GM19455 (cell line): Measurements from ENCODE around the gene ADAD2.

Experiments used
- ATAC-seq: cut with Tn5 transposase; IDR thresholded peaks from one replicate; pipeline ENCODE4 v1.9.1; 2021; ENCODE audit not compliant: unreplicated experiment

ADAD2 gene

DNA sequence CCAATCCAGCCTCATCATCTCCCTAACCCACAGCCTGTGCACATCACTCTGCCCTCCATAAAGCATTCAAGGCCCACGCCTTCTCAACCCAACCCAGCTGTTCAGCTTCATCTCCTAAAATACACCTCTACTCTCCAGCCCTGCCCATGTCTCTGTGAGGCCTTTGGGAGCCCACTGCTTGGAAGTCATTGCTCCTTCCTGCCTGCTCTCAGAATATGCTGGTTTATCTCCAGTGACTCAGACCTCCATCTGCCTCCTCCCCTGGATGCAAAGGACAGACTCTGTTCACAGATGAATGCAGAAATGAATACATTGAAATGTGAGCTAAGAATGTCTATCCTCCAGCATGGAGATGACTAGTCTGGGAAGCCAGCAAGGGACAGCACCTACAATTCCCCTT is 29.9 kb downstream of the ADAD2 start:
- ATAC-seq, result no peak

DNA sequence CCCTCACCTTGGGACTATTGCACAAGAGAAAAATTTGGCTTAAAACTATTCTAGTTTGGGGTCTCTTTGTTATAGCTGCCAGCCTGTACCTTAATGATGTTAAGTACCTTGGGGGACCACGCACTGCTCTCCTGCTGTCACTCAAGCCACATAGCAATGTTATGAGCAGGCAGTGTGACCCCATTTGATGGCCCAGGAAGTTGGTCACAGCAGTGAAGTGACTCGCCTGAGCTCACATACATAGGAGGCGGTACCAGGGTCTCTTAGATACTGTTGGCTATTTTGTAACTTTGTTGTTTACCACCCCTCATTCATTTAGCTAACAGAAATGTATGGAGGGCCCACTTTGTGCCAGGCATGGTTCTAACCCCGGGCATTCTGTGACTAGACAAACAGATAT is 32.5 kb downstream of the ADAD2 start:
- ATAC-seq, result no peak

DNA sequence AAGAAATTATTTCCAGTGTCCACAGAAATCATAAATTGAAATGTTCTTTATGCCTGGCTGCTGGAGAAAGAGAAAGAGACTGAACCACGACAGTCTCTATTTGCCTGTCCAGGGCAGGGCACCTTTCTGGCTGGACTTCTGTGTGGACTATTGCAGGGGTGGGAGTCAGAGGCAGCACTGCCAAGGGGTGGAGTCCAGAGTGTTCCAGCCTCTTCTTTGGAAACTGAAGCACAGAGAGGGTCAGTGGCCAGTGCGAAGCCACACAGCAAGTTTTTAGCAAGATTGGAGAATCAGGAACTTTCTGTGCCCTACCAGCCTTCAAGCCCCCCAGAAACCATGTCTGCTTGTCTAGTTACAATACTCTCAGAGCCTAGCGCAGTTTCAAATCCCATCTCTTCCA is 33.6 kb downstream of the ADAD2 start:
- ATAC-seq, result no peak

DNA sequence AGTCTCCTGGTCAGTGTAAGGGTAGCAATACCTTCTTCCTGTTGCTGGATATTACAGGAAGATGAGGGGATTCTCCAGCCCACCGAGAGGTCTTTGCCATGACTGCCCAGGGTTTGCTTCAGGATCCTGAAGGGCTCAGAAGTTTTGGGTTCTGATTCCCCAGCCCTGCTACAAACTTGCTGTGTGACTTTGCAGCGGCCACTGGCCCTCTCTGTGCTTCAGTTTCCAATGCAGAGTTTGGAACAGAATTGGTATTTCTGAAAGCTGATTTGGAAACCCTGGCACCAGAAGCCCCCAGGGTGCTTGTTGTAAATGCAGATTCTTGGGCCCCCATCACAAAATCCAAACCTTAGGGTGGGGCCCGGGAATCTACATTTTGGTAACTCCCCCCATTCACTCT is 34.2 kb downstream of the ADAD2 start:
- ATAC-seq, result no peak

DNA sequence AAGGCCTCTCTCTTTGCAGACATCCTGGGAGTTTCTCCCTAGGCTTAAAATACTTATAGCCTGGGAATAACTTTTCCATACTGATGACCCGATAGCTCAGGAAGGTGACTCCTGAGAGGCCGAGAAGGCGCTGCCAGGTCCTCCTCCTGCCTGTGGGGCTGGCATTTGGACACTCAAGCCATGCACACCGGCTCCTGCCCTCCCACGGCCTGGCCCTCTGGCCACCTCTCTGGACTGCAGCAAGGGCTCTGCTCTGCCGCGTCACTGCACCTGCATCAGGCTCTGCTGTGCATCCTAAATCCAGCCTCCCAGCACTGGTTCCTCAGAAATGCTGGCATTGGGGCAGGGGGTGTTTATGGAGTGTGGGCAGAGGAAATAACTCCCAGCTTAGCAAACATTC is 34.6 kb downstream of the ADAD2 start:
- ATAC-seq, result no peak

DNA sequence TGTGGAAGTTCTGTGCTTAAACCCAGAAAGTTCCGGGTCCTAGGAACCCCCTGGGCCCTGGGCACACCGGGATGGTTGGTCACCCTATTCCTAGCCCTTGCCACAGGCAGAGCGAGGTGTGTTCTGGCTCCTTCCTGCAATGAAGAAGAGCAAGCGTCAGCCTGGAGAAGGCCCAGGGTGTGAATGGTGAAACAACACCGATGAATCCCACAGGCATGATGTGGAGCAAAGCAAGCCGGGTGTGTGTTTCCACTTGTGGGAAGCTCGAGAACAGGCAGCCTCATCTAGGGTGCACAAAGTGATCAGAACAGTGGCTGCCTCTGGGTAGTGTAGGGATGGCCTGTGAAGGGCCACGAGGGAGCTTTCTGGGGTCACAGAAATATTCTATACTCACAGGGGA is 35.1 kb downstream of the ADAD2 start:
- no peak for ATAC-seq

DNA sequence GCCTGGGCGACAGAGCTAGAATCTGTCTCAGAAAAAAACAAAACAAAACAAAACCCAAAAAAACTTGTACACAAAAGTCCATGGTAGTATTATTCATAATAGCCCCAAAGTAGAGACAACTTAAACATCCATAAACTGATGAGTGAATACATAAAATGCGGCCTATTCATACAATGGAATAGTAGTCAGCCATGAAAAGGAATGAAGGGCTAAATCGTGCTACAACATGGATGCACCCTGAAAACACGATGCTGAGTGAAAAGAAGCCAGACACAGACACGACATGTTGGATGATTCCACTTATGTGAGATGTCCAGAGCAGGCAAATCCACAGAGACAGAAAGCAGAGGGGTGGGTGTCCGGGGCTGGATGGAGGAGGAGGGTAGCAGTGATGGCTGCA is 36.6 kb downstream of the ADAD2 start:
- ATAC-seq, result no peak

DNA sequence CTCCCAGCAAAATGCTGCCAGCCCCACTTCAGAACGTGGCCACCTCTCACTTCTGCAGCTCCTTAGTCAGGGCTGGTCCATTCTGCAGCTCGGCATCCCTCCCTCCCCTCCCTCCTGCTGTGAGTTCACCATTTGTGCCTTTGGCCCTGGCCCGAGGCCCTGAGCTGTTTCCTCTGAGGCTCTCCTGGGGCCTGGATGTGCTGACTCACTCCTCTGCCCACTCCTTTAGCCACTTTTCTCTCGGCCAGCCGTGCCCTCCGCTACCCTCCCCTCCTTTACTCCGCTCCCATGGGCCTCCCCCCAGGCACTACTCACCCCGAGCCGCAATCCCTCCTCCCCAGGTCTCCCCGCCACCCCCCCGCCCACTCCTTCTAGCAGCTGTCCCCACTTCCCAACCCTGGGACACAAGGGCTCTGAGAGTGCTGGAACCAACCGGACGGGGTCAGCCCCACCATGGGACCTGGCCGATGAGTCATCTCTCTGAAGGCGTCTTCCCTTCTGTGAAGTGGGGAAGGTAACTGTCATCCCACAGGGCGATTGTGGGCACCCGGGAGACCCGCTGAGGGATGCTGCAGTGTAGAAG is 37.4 kb downstream of the ADAD2 start:
- no peak for ATAC-seq

DNA sequence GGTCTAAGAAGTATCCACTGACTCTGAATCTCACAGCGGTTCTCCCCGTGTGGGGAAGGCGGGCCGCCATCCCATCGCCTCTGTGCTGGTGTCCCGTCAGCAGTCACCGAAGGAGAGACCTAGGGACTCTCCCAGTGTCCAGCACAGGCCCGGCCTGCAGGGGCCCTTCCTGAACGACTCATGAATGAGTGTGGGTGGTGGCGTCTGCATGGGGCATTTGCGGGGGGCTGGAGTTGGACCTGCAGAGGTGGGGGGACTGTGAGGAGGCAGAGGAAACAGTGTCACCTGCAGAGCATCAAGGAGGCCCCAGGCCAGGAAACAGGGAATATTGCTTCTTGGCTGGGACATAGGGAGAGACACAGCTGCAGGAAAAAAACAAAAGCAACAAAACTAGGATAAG is 38.5 kb downstream of the ADAD2 start:
- ATAC-seq, result no peak

DNA sequence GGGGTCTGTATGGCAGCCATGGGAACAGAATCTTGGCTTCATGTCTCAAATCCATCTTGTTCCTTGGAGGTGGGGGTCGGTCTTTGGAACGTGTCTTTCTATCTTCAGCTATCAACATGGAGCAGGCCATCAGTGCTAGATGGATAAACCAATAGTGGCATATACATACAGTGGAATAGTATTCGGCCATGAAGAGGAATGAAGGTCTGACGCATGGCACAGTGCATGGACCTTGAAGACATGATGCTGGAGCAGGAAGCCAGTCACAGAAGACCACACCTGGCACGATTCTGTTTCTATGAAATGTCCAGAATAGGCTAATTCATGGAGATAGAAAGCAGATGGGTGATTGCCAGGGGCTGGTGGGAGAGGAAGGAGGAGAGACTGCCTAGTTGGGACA is 41.1 kb downstream of the ADAD2 start:
- ATAC-seq, result no peak

DNA sequence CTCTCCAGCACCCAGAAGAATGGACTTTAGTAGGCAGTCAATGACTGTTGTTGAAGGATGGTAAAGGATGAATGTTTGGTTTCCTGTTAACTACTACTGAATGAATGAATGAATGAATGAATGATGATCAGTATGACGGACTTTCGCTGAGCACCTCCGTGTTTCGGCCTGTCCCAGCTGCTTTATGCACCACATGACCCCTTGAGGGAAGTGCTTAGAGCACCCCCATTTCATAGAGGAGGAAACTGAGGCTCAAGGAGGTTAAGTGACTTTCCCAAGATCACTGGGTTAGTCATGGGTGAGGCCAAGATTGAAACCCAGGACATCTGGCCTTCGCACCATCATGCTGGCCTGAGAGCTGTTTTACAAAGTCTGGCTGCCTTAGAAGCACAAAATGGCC is 42.0 kb downstream of the ADAD2 start:
- ATAC-seq, result no peak

DNA sequence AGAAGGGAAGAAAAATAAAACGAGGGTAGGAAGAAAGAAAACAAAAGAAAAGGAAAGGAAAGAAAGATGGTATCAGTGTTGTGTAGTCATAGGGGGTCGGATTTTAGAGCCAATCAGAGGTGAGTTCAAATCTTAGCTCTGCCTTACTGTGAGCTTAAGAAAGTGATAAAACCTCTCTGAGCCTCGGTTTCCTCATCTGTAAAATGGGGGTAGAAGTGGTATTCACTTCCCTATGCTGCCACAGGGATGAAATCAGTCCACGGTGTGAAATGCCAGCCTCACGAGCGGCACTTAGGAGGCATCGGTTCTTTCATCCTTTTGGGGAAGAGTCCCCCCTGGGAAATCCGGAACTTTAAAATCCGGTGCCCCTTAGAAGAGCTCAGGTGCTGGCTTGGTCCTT is 42.8 kb downstream of the ADAD2 start:
- ATAC-seq, result no peak

DNA sequence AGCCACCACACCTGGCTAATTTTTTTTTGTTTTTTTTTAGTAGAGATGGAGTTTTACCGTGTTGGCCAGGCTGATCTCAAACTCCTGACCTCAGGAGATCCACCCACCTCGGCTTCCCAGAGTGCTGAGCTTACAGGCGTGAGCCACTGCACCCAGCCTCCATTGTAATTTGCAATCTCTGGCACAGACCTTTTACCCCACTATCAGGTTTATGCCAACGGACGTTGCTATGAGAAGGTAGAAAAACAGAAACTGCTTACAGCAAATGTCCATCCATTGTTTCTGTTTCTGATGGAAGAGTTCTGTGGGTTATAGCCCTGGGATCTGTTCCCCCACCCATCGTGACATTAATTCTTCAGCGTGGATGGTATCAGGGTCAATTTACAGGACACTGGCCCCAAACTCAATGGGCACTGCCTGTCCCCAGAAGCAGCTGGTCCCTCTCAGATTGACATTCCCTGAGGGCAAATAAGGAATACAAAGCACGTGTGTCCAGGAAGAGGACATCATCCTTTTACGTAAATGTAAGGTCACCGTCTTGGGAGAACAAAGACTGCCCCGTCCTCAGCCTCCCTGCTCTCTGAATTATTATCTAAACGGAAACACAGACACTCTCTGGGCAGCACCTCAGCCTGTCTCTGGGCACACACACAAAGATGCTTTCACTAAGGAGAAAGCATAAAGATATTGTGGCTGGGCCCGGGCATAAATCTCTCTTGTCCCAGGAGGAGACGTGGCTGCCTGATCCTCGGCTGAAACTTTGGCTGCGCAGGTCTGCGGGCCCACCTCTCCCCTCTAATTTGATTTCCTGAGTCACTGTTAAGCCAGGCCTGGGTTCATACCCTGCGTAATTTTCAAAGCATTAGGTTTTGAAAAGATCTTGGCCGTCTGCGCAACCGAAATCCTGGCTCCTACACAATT is 43.6 kb downstream of the ADAD2 start:
- no peak for ATAC-seq

DNA sequence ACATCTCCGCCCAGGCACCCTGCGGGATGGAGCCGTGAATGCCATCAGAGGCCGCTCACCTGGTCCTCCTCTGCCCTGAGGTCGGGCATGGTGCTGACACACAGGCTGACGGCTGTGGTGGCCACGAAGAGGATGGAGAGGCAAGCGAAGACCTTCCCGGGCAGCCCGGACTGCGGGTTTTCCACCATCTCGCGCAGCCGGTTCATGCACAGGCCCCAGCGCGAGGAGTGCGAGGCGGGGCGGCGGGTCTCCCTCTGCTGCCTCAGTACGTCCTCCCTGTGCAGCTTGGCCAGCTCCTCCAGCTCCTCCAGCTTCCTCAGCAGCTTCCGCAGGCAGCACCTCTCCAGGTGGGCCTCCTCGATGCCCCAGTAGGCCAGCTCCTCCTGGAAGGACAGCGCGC is 45.7 kb downstream of the ADAD2 start:
- no peak for ATAC-seq

DNA sequence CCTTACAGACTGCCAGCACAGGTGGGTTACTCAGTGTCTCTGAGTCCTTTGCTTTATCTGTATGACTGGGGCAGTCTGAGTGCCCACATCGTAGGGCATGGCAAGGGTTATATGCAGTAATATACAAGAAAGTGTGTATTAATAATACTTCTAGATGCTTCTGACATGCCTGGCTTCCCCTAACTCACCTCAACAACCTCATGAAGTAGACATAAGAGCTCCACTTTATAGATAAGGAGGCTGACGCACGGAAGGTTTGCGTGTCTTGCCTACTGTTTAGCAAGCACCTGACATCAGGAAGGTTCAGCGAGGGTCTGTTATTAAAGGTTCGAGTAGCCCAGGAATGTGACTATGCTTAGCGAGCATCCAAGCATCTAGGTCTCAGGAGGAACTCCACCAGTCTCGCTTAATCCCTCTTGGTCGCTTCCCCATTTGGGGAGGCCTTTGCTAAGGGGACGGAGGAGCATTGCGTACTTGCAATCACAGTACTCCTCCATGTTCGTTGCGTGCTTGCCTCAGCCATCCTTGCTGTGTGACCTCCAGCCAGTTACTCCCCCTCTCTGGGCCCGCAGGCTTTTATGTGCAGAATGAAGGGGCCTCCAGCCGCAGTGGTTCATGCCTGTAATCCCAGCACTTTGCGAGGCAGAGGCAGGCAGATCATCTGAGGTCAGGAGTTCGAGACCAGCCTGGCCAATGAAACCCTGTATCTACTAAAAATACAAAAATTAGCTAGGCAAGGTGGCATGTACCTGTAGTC is 47.2 kb downstream of the ADAD2 start:
- ATAC-seq, result no peak

DNA sequence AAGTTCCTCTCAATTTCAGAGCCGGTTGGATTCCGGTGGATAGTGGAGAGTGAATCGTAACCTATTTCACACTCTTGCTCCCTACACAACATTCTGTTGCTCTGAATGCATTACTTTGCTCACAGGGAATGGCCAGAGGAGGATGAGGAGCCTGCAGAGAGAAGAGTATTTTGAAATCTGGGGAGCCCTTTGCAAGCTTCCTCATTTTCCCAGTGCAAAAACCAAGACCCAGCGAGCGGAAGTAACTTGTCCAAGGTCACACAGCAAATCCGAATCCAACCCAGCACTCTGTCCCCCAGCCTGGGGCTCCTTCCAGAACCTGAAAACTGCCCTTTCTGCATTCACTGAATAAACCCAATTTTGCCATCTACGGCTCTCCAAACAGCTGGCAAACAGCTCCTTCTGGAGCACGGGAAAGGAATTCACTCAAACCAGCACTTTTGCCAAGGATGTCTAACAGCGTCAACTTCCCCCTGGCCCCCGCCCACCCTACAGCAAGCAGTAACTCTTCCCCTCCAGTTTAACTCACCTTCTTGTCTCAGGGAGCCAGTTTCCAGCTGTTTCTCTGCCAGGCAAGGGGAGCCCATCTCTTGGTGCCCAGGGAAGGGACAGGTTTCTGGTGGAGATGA is 48.3 kb downstream of the ADAD2 start:
- no peak for ATAC-seq

DNA sequence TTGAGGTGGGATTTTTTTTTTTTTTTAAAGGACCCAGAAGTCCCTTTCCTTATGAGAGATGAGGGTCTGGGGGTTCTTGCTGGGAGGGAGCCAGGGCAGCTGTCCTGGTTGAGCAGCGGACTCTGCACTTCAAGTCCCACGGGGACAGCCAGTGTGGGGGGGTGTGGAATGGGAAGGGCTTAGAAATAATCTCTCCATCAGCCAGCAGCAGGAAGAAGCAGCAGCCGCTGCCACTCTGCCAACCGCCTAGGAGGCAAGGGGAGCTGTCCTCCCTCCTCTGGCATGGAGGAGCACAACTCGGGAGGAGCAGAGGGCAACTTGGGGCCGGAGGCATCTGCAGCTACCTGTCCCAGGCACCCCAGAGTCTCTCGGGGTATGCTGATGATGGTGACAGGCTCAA is 49.0 kb downstream of the ADAD2 start, which contains the start of gene KCNG4:
KCNG4 (minus strand) TSS at position 104 of the 400 bp plus-strand sequence. CDS start 2,527 bp downstream, outside the sequence.
- ATAC-seq, result no peak

DNA sequence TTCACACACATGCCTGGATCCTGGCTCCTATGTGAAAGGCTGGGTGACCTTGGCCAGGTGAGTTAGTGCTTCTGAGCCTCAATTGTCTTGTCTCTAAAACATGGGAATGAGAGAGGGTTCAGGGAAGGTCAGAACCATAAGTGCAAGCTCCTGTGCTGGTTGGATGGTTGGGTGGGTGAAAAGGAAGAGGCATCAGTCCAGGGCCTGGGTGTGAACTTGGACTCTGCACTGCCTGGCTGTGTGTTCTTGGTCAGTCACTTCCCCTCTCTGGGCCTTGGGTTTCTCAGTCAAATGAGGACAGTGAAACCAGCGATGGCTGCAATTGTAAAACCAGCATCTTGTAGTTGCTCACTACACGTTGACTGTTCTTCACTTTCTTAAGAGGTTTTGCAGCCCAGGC is 49.5 kb downstream of the ADAD2 start:
- ATAC-seq, result no peak

DNA sequence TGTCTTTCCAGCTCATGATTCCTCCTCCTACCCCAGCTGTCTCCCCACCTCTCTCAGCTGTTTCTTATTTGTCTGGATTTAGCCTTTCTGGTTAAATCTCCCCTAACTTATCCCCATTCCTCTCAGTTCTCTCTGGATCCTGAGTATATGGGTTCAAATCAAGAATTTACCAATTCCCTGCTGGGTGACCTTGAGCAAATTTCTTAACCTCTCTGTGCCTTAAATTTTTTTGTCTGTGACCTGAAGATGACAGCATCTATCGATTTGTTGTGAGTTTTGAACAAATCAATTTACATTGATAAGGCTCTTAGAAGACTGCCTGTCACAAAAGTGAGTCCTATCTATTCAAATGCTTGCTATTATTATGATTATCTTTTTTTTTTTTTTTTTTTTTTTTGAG is 50.8 kb downstream of the ADAD2 start:
- ATAC-seq, result no peak

DNA sequence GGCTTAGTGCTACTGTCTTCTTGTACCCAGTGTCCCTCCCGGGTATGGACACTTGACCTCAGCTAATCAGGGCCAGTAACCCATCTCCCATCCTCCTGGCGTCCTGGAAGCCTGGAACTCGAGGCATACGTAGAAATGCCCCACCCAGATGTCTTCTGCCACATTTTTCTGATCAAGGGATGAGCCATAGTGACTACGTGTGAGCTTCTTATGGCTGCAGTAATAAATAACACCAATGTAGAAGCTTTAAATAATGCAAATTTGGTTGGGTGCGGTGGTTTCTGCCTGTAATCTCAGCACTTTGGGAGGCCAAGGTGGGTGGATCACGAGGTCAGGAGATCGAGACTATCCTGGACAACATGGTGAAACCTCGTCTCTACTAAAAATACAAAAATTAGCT is 51.9 kb downstream of the ADAD2 start:
- ATAC-seq, result no peak

DNA sequence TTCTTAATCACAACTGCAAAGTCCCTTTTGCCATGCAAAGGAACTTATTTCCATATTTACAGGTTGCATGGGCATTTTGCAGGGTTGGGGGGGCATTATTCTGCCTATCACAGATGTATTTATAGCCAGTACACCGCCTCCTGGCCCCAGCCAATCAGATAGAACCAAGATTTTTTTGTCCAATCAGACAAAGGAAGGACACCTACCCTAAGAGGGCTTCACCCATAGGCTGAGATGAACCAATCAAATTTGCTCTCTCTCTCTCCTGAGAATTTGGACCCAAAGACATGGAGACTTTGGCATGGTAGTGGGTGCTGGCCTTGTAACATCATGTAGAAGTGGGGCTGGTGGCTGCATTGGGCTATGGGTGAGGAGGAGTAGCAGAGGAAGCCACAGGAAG is 52.8 kb downstream of the ADAD2 start:
- no peak for ATAC-seq
